ENCODE results near the gene OR2T27. TPM values are rescaled to one million over a fixed set of nuclear protein-coding genes. Genes with fewer than 3 reads are reported as not detected.
"Not testable (repeated sequence)": the region's sequence is repeated elsewhere in the genome, so short reads cannot be mapped to it uniquely, and the experiment has no call there.

OR2T27 gene
- total and polyA plus RNA-seq, 2 experiments from 2014 or later: not detected

GRCh38 chr1:248642971-248643651 is 12.2 kb downstream of the OR2T27 start:
- H3K4me1 Mint-ChIP-seq; H3K36me3 ChIP-seq (ENCODE audit: insufficient read depth); H3K27me3 Mint-ChIP-seq (ENCODE audit: insufficient read depth, low read depth, poor library complexity); H3K4me1 ChIP-seq (ENCODE audit: insufficient read depth); H3K36me3 Mint-ChIP-seq (ENCODE audit: low read depth); H3K9me2 ChIP-seq (ENCODE audit: insufficient read depth); H3K27ac Mint-ChIP-seq; H3K4me2 ChIP-seq; H4K20me1 ChIP-seq (replicated peaks; ENCODE audit: insufficient read depth); H3F3A ChIP-seq (replicated peaks; ENCODE audit: low read depth); H3K4me3 Mint-ChIP-seq; H3K27me3 ChIP-seq (ENCODE audit: insufficient read depth); H3K79me2 ChIP-seq (replicated peaks; ENCODE audit: insufficient read depth); DNase-seq (ENCODE audit: low spot score); ATAC-seq; H2AFZ ChIP-seq; H3K27ac ChIP-seq (ENCODE audit: low read depth); H3K4me3 ChIP-seq: not testable (repeated sequence)
- H3K9me3 Mint-ChIP-seq: peaks cover 20% of the 10 kb centered on the region

GRCh38 chr1:248641583-248641982 is 13.7 kb downstream of the OR2T27 start:
- H3K9me3 Mint-ChIP-seq: peaks cover 22% of the 10 kb centered on the region
- ATAC-seq; H3K4me2 ChIP-seq; H3K27ac ChIP-seq (ENCODE audit: low read depth); H3K9me2 ChIP-seq (ENCODE audit: insufficient read depth); H4K20me1 ChIP-seq (replicated peaks; ENCODE audit: insufficient read depth); H2AFZ ChIP-seq; H3F3A ChIP-seq (replicated peaks; ENCODE audit: low read depth); H3K27me3 ChIP-seq (ENCODE audit: insufficient read depth); H3K4me1 Mint-ChIP-seq; H3K4me3 Mint-ChIP-seq; H3K36me3 ChIP-seq (ENCODE audit: insufficient read depth); H3K79me2 ChIP-seq (replicated peaks; ENCODE audit: insufficient read depth); H3K27ac Mint-ChIP-seq; DNase-seq (ENCODE audit: low spot score); H3K36me3 Mint-ChIP-seq (ENCODE audit: low read depth); H3K27me3 Mint-ChIP-seq (ENCODE audit: insufficient read depth, low read depth, poor library complexity); H3K4me3 ChIP-seq; H3K4me1 ChIP-seq (ENCODE audit: insufficient read depth): not testable (repeated sequence)

- not testable (repeated sequence) for H3K79me2 ChIP-seq (replicated peaks; ENCODE audit: insufficient read depth); H2AFZ ChIP-seq; H3K4me1 Mint-ChIP-seq; H3K27me3 ChIP-seq (ENCODE audit: insufficient read depth); H3K27ac Mint-ChIP-seq; H4K20me1 ChIP-seq (replicated peaks; ENCODE audit: insufficient read depth); H3F3A ChIP-seq (replicated peaks; ENCODE audit: low read depth); H3K4me3 Mint-ChIP-seq; H3K36me3 ChIP-seq (ENCODE audit: insufficient read depth); DNase-seq (ENCODE audit: low spot score); H3K4me3 ChIP-seq; H3K27ac ChIP-seq (ENCODE audit: low read depth); H3K36me3 Mint-ChIP-seq (ENCODE audit: low read depth); H3K4me1 ChIP-seq (ENCODE audit: insufficient read depth); H3K27me3 Mint-ChIP-seq (ENCODE audit: insufficient read depth, low read depth, poor library complexity); ATAC-seq; H3K4me2 ChIP-seq; H3K9me2 ChIP-seq (ENCODE audit: insufficient read depth)
- H3K9me3 Mint-ChIP-seq: peaks cover 19% of the 10 kb centered on the region
Measured at GRCh38 chr1:248640906-248641305, 14.4 kb downstream of the OR2T27 start.

GRCh38 chr1:248639652-248640051 is 15.7 kb downstream of the OR2T27 start:
- not testable (repeated sequence) for H3K9me3 Mint-ChIP-seq; H3K36me3 Mint-ChIP-seq (ENCODE audit: low read depth); H3K27me3 Mint-ChIP-seq (ENCODE audit: insufficient read depth, low read depth, poor library complexity)

GRCh38 chr1:248636612-248637011 is 18.7 kb downstream of the OR2T27 start:
- H3K27me3 Mint-ChIP-seq (ENCODE audit: insufficient read depth, low read depth, poor library complexity); H4K20me1 ChIP-seq (replicated peaks; ENCODE audit: insufficient read depth); H3K79me2 ChIP-seq (replicated peaks; ENCODE audit: insufficient read depth); H3K4me1 ChIP-seq (ENCODE audit: insufficient read depth); H3K27ac ChIP-seq (ENCODE audit: low read depth); H3K4me3 Mint-ChIP-seq; DNase-seq (ENCODE audit: low spot score); H3K36me3 Mint-ChIP-seq (ENCODE audit: low read depth); ATAC-seq; H3K4me2 ChIP-seq; H3K36me3 ChIP-seq (ENCODE audit: insufficient read depth); H3K4me1 Mint-ChIP-seq; H3F3A ChIP-seq (replicated peaks; ENCODE audit: low read depth); H3K27me3 ChIP-seq (ENCODE audit: insufficient read depth); H2AFZ ChIP-seq; H3K9me2 ChIP-seq (ENCODE audit: insufficient read depth); H3K4me3 ChIP-seq; H3K27ac Mint-ChIP-seq: not testable (repeated sequence)
- H3K9me3 Mint-ChIP-seq: peaks cover 13% of the 10 kb centered on the region; the same call in 2 of the 3 replicates

More at GRCh38 chr1:248639652-248640051, 15.7 kb downstream of the OR2T27 start:
- H3K36me3 ChIP-seq (ENCODE audit: insufficient read depth); H4K20me1 ChIP-seq (replicated peaks; ENCODE audit: insufficient read depth); H3K27ac ChIP-seq (ENCODE audit: low read depth); DNase-seq (ENCODE audit: low spot score); H3K9me2 ChIP-seq (ENCODE audit: insufficient read depth); H3K4me1 ChIP-seq (ENCODE audit: insufficient read depth); H3K27me3 ChIP-seq (ENCODE audit: insufficient read depth); ATAC-seq; H2AFZ ChIP-seq; H3K4me3 Mint-ChIP-seq; H3K4me2 ChIP-seq; H3K79me2 ChIP-seq (replicated peaks; ENCODE audit: insufficient read depth); H3K27ac Mint-ChIP-seq; H3F3A ChIP-seq (replicated peaks; ENCODE audit: low read depth); H3K4me1 Mint-ChIP-seq; H3K4me3 ChIP-seq: not testable (repeated sequence)

GRCh38 chr1:248634991-248635390 is 20.3 kb downstream of the OR2T27 start, which contains the start of gene OR2T11:
TSS of gene OR2T11 (minus strand) at chr1:248635091. CDS start at chr1:248627128, 7,963 bp downstream.
- not testable (repeated sequence) for H3K4me3 ChIP-seq; H3K27ac ChIP-seq (ENCODE audit: low read depth); H3K4me3 Mint-ChIP-seq; H4K20me1 ChIP-seq (replicated peaks; ENCODE audit: insufficient read depth); H3K4me1 ChIP-seq (ENCODE audit: insufficient read depth); H3K27me3 Mint-ChIP-seq (ENCODE audit: insufficient read depth, low read depth, poor library complexity); H2AFZ ChIP-seq; H3K4me1 Mint-ChIP-seq; H3K79me2 ChIP-seq (replicated peaks; ENCODE audit: insufficient read depth); ATAC-seq; H3K36me3 Mint-ChIP-seq (ENCODE audit: low read depth); H3K36me3 ChIP-seq (ENCODE audit: insufficient read depth); H3K4me2 ChIP-seq; DNase-seq (ENCODE audit: low spot score); H3K9me2 ChIP-seq (ENCODE audit: insufficient read depth); H3K27me3 ChIP-seq (ENCODE audit: insufficient read depth); H3K27ac Mint-ChIP-seq; H3F3A ChIP-seq (replicated peaks; ENCODE audit: low read depth)
- peaks cover 13% of the 10 kb centered on the region; the same call in 2 of the 3 replicates for H3K9me3 Mint-ChIP-seq
